NCI-H2081 treated with DMSO at 0.1 percent for 48 hours (cell line): Measurements from ENCODE around the gene BBIP1.

Source experiments
- DNase-seq: peaks from one replicate; lab custom pipeline; 2025; lab: John Stamatoyannopoulos, UW

The BBIP1 gene

DNA sequence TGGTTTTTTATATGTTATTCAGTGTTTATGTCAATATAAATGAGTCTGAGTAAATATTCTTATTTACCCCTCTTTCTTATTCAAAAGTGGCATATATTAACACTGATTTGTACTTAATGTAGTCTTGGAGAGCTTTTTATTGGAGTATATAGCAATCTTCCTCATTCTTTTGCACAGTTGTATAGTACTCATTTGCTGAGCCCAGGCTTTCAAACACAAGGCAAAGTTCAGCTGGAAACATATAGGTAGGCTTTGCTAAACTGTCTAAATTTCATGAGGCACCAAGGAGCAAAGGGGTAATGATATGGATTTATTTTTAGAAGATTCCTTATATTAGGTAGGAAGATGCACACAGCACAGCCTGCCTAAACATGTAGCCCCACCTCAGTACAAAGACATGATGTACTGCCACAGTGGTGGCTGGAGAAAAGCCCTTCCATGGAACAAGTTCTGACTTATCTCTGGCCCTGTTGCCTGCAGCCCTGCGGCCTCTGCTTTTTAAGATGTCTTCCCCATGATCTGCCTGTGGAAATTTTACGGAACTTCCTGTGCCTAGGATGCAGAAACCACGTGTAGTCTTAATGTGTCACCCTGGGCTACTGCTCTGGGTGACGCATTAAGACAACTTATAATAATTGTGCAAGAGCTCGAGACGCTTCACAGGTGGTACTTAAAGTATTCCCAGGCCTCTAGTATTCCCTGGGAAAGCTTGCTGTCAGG lies 56.9 kb downstream of the BBIP1 start:
- no peak for DNase-seq

DNA sequence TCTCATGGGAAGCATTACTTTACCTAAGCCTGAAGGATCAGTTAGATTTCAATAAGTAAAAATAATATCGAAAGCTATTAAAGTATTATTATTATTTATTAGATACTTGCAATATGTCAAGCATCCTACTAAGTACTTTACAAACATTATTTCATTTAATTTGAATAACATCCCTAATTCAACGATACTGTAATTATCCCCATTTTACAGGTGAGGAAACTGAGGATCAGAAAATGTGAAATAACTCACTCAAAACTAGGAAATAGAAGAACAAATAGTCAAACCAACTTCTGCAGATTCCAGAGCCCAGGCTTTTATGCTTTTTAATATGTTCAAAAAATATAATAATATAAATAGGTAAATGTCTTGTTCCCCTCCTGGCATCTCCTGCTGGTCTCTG lies 57.5 kb downstream of the BBIP1 start:
- DNase-seq = no peak

DNA sequence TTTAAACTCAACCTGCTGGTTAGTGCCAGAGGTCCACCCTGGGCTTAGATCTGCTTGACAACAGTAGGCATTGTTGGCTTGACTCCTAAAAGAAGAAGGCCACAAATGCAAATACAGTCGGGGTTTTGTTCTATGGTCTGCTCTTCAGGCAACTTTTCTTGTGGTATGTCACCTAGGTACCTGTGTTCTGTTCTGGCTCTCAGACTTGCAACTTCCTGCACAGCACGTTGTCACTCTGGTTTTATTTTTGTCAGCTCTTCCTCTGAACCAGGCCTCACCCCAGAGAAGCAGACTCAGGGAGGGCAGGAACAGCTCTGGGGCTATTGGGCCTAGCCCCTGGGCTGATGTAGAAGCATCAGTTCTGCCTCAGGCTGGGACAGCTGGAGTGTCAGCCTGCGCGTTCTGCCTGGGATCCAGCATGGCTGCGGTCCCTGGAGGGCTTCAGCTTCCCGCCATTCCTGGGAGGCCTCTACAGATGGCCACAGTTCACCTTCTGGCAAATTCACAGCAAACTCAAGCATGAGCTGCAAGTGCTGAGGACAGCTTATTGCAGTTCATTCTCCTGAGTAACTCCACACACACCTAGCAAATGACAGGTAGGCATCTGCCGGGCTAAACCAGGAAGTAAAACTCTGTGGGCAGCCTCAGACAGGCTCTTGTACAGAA lies 58.3 kb downstream of the BBIP1 start:
- no peak for DNase-seq

DNA sequence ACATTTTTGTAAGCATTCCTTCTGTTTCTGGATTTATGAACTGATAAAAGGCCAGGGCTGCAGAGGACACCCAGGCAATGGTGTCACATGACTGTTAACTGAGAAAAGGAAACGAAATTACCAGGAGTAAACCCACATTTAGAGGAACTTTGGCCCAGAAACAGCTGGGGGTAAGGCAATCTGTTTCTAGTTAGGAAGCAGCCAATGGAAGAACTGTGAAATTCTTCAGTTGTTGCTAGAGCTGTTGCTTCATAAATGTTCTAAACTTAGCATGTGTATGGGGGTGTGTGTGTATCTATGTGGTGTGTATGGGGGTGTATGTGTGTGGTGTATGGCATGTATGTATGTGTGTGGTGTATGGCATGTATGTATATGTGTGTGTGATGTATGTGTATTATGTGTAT lies 59.0 kb downstream of the BBIP1 start:
- DNase-seq = no peak

DNA sequence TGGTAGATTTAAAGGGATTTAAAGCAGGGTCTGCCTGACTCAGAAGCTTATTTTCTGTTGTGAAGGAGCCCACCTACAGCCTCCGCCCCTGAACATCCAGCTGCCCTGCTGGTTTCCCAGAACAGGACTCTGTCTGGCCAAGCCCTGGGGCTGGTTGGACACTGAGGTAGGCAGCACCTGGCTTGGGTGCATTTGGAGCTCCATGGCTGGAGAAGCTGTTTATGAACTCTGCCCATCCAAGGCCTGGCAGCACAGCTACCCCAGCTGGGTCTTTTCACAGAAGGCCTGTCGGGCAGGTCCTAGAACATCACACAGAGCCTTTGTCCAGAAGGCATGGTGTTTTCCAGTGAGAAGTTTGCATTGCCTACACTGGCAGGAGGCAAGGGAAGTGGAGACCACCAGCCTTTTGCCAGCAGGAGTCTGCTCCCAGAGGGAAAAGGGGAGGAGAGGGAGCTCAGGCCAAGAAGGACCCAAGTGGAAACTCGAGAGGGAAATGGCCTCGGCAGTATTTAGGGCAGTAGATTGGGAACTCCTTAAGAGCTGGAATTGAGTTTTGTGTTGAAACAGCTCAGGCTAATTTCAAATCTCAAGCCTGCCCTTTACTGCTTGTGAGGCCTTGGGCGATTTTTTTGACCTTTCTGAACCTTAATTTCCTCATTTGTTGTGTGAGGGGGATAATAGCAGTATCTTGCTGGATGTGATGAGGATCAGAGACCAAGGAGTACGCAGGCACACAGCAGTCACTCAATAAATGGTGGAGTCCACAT lies 59.6 kb downstream of the BBIP1 start:
- no peak for DNase-seq

DNA sequence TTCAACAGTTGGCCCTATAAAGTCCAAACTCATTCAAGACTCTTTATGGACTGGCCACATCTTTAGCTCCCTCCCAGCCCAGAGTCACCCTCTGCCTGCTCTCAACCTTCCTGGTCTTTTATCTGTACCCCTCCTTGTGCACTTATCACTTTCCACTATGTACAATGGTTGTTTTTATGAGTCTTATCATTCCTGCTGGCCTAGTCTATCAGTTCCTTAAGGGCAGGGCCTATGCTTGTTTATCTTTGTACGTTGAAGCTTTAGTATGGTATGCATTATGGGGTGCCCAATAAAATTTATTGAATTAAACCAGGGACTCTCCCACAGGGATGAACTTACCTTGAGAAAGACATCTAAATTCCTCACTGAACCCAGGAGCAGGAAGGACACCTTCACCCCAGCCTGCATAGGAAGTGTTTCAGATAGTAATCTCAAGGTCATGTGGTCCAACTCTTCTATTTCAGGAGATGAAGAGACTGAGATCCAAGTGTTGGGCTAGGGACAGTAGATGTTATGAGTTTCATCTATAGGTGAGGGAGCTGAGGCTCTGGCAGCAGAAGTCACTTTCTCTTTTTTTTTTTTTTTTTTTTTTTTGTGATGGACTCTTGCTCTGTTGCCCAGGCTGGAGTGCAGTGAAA lies 60.6 kb downstream of the BBIP1 start:
- DNase-seq = no peak

DNA sequence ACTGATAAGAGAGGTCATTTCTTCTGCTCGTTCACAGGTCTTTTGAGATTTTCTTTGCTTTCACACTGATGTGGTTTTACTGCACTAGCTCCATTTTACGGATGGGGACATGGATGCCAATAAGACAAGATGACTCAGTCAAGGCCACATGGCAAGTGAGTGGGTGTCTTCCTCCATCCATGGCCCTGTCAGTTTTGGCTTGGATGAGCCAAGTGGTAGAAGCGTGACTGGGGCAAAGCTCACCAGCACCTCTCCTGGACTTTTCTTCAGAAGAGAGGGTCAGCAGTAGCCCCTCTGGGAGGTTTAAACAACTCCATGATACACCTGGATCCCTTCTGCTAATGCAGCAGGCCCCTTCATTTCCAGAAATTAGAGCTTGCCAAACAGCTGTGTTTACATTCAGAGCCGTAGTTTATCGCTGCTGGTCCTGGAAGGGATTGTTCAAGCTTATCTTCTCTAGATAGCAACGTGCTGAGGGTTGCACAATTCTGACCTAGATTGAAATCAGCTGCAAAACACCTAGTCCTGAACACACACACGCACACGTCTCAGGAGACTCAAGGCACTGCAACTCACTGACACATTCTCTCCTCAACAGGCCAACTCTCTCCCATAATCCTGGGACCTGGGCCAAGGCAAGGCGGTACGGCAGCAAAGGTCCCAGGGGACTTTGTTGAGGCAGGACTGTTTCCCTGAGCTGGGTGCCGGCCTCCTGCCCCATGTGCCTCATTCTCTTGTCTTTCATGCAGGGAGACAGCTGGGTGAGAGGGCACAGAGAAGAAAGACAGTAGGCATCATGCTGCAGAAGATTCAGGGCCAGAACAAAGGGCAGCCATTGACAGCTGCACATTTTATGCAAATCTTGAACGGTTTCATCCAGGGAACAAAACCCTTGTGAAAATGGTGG lies 61.5 kb downstream of the BBIP1 start:
- DNase-seq = no peak

DNA sequence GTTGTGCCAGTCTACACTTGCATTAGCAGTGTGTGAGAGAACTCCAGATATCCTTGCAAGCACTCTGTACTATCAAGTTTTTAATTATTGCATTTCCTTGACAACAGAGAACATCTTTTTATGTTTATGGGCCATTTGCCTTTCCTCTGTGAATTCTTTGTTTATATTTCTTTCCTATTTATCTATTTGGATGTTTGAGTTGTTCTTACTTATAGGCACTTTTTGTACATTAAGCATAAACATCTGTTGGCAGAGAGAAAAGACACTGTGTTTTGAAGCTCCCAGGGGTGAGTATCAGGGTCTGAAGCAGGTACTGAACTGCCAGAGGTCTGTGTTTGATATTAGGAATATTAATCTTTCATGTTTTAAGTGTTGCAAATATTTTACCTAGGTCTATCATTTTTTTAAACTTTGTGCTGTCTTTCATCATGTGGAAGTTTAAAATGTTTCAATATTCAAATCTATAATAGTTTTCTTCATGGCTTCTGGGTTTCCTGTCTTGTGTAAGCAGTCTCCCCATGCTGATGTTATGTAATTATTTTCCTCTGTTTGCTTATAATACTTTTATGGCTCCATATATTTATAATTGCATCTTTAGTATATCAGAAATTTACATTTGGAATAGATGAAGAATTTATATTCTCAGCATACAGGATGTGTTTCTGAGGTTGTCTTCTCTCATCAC lies 64.9 kb downstream of the BBIP1 start:
- DNase-seq = no peak

DNA sequence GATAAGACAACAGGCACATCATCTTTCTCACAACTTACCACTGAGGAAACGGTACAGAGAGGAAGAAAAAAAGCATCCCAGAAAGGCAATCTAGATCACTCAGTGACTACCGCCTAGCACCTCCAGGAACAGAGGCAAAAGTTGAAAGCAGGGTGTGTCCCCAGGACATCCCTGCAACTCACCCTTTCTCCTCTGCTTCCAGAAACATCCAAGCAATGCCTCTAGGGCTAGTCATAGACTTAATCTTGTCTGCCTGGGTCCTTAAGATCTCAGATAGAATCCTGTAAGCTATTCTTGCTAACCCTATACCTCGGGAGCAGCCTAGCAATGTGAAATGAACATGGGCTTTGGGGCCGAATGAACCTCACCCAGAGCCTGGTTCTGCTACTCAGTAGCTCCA lies 66.0 kb downstream of the BBIP1 start:
- no peak for DNase-seq

DNA sequence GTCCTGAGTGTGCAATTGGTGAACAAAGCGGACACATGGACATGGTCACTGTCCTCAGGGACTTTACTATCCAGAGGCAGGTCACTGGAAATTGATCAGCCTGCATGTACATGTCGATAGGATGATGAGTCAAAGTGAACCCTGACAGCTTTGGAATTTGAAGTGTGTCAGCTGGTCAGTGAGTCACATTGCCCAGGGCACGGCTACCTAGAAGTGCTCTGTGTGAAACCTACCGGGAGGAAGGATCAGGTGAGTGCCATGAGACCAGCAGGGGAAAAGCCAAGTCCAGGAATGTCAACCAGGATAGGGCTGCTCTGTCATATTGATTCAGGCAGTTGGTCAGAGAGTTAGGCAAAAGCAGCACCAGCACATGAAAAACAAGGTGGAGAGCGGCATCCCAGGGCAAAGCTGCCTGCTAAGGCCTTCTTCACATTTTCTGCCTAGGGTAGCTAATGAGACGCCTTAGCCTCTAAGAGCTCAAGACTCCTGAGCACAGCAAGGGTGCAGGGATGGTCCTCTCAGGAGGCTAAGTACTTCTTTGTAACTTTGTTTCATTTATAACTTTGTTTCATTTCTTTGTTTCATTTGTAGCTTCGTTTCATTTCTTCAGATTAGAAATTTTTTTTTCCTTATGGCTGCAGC lies 66.6 kb downstream of the BBIP1 start:
- no peak for DNase-seq

DNA sequence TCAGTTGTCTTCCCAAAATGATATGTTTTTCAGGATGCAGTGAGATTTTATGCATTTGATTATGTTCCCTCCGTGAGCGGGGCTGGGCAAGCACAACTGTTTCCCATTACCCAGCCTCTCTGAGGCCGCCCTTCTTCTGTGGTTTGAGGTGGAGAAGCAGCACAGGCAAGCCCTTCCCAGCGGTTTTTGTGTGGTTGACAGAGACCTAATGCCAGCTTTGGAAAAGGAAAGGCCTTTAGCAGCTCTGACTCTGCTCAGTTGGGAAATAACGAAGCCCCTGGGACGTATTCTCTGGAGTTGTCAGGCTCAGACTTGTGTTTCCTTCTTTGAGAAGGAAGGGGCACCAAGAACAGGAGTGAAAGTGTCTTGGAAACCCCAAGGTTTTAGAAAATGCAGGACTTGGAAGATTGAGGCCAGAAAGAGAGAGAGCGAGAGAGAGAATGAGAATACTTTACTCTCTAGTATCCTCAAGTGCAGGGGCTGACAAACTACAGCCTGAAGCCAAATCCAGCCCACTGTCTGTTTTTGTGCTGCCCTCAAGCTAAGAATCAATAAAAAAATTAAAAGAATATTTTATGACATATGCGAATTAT lies 67.9 kb downstream of the BBIP1 start:
- no peak for DNase-seq

DNA sequence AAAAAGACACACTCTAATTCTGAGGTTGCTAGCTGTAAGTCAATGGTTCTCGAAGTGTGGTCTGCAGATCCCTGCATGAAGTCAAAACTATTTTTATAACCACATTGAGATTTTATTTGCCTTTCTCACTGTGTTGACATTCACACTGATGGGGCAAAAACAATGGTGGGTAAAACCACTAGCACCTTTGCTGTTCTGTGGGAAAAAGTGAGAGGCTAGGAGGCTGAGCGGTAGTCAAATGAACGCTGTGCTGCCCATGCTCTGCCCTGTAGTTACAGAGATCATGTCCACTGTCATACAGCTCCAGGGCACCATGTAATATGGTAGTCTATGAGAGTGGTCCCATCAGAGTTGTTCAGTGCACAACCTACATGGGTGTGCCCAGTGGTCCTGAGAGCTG lies 68.9 kb downstream of the BBIP1 start:
- DNase-seq = no peak
